NB4 (cell line): ENCODE results near the gene SNRNP40.

ENCODE experiments used
- POLR2A ChIP-seq: IDR thresholded peaks from 2 replicates; pipeline ENCODE4 v1.6.1; 2011; ENCODE audit warnings: mild to moderate bottlenecking; ENCODE audit not compliant: insufficient read length; ENCODE audit errors: extremely low read depth
- TF ChIP-seq, protein P1 (sequence below): IDR thresholded peaks from one replicate; pipeline ENCODE4 v1.5.1; 2012; ENCODE audit warnings: low read depth, low read length
- TF ChIP-seq, protein P2 (sequence below): IDR thresholded peaks from 2 replicates; pipeline ENCODE4 v1.6.1; 2011; ENCODE audit warnings: low read depth, low read length

DNA sequence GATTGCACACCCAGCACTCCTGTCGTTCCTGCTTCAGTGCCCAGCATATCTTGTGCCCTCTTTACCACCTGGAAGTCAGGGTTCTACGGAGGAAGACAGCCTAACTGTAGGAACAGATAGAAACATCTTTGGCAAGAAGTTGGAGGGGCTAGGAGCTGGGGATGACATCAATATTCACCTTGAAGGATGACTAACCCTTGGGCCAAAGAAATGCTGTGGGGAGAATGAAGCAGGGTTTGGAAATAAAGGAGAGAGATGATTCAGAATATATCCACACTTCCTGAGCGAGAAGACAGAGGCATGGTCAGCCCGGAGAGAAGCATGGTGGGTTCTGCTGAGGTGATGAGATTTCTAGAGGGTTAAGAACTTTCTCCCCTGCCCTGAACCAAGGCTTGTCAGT lies 52.3 kb downstream of the SNRNP40 start:
- TF ChIP-seq, protein P1, sequence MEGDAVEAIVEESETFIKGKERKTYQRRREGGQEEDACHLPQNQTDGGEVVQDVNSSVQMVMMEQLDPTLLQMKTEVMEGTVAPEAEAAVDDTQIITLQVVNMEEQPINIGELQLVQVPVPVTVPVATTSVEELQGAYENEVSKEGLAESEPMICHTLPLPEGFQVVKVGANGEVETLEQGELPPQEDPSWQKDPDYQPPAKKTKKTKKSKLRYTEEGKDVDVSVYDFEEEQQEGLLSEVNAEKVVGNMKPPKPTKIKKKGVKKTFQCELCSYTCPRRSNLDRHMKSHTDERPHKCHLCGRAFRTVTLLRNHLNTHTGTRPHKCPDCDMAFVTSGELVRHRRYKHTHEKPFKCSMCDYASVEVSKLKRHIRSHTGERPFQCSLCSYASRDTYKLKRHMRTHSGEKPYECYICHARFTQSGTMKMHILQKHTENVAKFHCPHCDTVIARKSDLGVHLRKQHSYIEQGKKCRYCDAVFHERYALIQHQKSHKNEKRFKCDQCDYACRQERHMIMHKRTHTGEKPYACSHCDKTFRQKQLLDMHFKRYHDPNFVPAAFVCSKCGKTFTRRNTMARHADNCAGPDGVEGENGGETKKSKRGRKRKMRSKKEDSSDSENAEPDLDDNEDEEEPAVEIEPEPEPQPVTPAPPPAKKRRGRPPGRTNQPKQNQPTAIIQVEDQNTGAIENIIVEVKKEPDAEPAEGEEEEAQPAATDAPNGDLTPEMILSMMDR: no peak
- TF ChIP-seq POLR2A: no peak
- TF ChIP-seq, protein P2, sequence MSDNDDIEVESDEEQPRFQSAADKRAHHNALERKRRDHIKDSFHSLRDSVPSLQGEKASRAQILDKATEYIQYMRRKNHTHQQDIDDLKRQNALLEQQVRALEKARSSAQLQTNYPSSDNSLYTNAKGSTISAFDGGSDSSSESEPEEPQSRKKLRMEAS: no peak
